ENCODE results near the gene SLC27A1. TPM values are rescaled to one million over a fixed set of nuclear protein-coding genes. Genes with fewer than 3 reads are reported as not detected.

The SLC27A1 gene
- total and polyA plus RNA-seq, 4 donors, result 2.4 to 7.4 (median 4.0) TPM

- no peak overlapping the region for H3K4me3 ChIP-seq (ENCODE audit: low read depth in 1 of 3, low read length in 3 of 3)
- no peak overlapping the region for H3K9ac ChIP-seq (ENCODE audit: low read depth in 1 of 2, low read length in 2 of 2)
- H3K9me3 ChIP-seq (ENCODE audit: control insufficient read depth in 4 of 4, low read length in 3 of 4), result no peaks in the 10 kb centered on the region
- peaks cover 0 to 2% (median 0%) of the 10 kb centered on the region in 4 donors for H3K36me3 ChIP-seq (ENCODE audit: control insufficient read depth in 4 of 4, insufficient read depth in 3 of 4, low read depth in 1 of 4, low read length in 3 of 4)
- TF ChIP-seq RAD21 (IDR thresholded peaks at IDR 0.05) (no peak), HNF4A (conservative IDR thresholded peaks at IDR 0.05) (no peak), HNF4G (IDR thresholded peaks at IDR 0.05) (no peak), FOXA2 (IDR thresholded peaks at IDR 0.05) (no peak), FOXA1 (IDR thresholded peaks at IDR 0.05) (no peak), NR2F2 (IDR thresholded peaks at IDR 0.05) (no peak), SP1 (IDR thresholded peaks at IDR 0.05) (no peak), ATF3 (IDR thresholded peaks at IDR 0.05) (no peak), TAF1 (conservative IDR thresholded peaks at IDR 0.05) (no peak), GABPA (IDR thresholded peaks at IDR 0.05 in 1 of 2, conservative IDR thresholded peaks at IDR 0.05 in 1 of 2) (no peak), JUND (IDR thresholded peaks at IDR 0.05) (no peak), RXRA (IDR thresholded peaks at IDR 0.05) (no peak)
- TF ChIP-seq, protein P1, sequence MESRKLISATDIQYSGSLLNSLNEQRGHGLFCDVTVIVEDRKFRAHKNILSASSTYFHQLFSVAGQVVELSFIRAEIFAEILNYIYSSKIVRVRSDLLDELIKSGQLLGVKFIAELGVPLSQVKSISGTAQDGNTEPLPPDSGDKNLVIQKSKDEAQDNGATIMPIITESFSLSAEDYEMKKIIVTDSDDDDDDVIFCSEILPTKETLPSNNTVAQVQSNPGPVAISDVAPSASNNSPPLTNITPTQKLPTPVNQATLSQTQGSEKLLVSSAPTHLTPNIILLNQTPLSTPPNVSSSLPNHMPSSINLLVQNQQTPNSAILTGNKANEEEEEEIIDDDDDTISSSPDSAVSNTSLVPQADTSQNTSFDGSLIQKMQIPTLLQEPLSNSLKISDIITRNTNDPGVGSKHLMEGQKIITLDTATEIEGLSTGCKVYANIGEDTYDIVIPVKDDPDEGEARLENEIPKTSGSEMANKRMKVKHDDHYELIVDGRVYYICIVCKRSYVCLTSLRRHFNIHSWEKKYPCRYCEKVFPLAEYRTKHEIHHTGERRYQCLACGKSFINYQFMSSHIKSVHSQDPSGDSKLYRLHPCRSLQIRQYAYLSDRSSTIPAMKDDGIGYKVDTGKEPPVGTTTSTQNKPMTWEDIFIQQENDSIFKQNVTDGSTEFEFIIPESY (IDR thresholded peaks at IDR 0.05), result no peak
- TF ChIP-seq, protein P2, sequence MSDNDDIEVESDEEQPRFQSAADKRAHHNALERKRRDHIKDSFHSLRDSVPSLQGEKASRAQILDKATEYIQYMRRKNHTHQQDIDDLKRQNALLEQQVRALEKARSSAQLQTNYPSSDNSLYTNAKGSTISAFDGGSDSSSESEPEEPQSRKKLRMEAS (IDR thresholded peaks at IDR 0.05), result no peak
- peaks cover 0 to 6% (median 2%) of the 10 kb centered on the region in 4 donors for H3K4me1 ChIP-seq (ENCODE audit: control insufficient read depth in 4 of 4, insufficient read depth in 4 of 4, low read length in 3 of 4)
- no peaks in the 10 kb centered on the region for H3K27me3 ChIP-seq (ENCODE audit: control insufficient read depth in 4 of 4, insufficient read depth in 4 of 4, low read length in 3 of 4)
- no peak for DNase-seq (ENCODE audit: low spot score)
- H3K27ac ChIP-seq (ENCODE audit: low read depth in 1 of 2, low read length in 2 of 2), result no peak overlapping the region
- 54% methylated on average over 27 of the region's 27 CpGs for WGBS
Measured at GRCh38 chr19:17424743-17425365, 45.5 kb upstream of the SLC27A1 start.

GRCh38 chr19:17429641-17430113 lies 40.6 kb upstream of the SLC27A1 start:
- 77% methylated on average over 17 of the region's 17 CpGs for WGBS
- Histone ChIP-seq H3K9me3 (ENCODE audit: control insufficient read depth in 4 of 4, low read length in 3 of 4) (no peaks in the 10 kb centered on the region), H3K4me1 (ENCODE audit: control insufficient read depth in 4 of 4, insufficient read depth in 4 of 4, low read length in 3 of 4) (no peaks in the 10 kb centered on the region), H3K27me3 (ENCODE audit: control insufficient read depth in 4 of 4, insufficient read depth in 4 of 4, low read length in 3 of 4) (no peaks in the 10 kb centered on the region), H3K9ac (ENCODE audit: low read depth in 1 of 2, low read length in 2 of 2) (no peak overlapping the region), H3K36me3 (ENCODE audit: control insufficient read depth in 4 of 4, insufficient read depth in 3 of 4, low read depth in 1 of 4, low read length in 3 of 4) (no peaks in the 10 kb centered on the region), H3K4me3 (ENCODE audit: low read depth in 1 of 3, low read length in 3 of 3) (no peak overlapping the region), H3K27ac (ENCODE audit: low read depth in 1 of 2, low read length in 2 of 2) (no peak overlapping the region)
- TF ChIP-seq, protein P1 (IDR thresholded peaks at IDR 0.05), result no peak
- no peak for TF ChIP-seq ATF3 (IDR thresholded peaks at IDR 0.05)
- TF ChIP-seq YY1 (IDR thresholded peaks at IDR 0.05), result no peak
- TF ChIP-seq, protein P2 (IDR thresholded peaks at IDR 0.05), result no peak
- no peak for TF ChIP-seq RXRA (IDR thresholded peaks at IDR 0.05)
- TF ChIP-seq SP1 (IDR thresholded peaks at IDR 0.05), result no peak
- TF ChIP-seq, protein P3, sequence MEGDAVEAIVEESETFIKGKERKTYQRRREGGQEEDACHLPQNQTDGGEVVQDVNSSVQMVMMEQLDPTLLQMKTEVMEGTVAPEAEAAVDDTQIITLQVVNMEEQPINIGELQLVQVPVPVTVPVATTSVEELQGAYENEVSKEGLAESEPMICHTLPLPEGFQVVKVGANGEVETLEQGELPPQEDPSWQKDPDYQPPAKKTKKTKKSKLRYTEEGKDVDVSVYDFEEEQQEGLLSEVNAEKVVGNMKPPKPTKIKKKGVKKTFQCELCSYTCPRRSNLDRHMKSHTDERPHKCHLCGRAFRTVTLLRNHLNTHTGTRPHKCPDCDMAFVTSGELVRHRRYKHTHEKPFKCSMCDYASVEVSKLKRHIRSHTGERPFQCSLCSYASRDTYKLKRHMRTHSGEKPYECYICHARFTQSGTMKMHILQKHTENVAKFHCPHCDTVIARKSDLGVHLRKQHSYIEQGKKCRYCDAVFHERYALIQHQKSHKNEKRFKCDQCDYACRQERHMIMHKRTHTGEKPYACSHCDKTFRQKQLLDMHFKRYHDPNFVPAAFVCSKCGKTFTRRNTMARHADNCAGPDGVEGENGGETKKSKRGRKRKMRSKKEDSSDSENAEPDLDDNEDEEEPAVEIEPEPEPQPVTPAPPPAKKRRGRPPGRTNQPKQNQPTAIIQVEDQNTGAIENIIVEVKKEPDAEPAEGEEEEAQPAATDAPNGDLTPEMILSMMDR (IDR thresholded peaks at IDR 0.05; ENCODE audit: low read depth, low read length, missing input control), result no peak
- TF ChIP-seq JUND (IDR thresholded peaks at IDR 0.05), result no peak
- no peak for TF ChIP-seq FOXA2 (IDR thresholded peaks at IDR 0.05)
- TF ChIP-seq, protein P4, sequence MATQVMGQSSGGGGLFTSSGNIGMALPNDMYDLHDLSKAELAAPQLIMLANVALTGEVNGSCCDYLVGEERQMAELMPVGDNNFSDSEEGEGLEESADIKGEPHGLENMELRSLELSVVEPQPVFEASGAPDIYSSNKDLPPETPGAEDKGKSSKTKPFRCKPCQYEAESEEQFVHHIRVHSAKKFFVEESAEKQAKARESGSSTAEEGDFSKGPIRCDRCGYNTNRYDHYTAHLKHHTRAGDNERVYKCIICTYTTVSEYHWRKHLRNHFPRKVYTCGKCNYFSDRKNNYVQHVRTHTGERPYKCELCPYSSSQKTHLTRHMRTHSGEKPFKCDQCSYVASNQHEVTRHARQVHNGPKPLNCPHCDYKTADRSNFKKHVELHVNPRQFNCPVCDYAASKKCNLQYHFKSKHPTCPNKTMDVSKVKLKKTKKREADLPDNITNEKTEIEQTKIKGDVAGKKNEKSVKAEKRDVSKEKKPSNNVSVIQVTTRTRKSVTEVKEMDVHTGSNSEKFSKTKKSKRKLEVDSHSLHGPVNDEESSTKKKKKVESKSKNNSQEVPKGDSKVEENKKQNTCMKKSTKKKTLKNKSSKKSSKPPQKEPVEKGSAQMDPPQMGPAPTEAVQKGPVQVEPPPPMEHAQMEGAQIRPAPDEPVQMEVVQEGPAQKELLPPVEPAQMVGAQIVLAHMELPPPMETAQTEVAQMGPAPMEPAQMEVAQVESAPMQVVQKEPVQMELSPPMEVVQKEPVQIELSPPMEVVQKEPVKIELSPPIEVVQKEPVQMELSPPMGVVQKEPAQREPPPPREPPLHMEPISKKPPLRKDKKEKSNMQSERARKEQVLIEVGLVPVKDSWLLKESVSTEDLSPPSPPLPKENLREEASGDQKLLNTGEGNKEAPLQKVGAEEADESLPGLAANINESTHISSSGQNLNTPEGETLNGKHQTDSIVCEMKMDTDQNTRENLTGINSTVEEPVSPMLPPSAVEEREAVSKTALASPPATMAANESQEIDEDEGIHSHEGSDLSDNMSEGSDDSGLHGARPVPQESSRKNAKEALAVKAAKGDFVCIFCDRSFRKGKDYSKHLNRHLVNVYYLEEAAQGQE (IDR thresholded peaks at IDR 0.05), result no peak
- no peak for TF ChIP-seq HNF4A (conservative IDR thresholded peaks at IDR 0.05)
- TF ChIP-seq TAF1 (conservative IDR thresholded peaks at IDR 0.05), result no peak
- no peak for TF ChIP-seq RAD21 (IDR thresholded peaks at IDR 0.05)
- no peak for TF ChIP-seq GABPA (IDR thresholded peaks at IDR 0.05 in 1 of 2, conservative IDR thresholded peaks at IDR 0.05 in 1 of 2)
- TF ChIP-seq NR2F2 (IDR thresholded peaks at IDR 0.05), result no peak
- TF ChIP-seq EGR1 (IDR thresholded peaks at IDR 0.05; ENCODE audit: low read depth in 2 of 2), result no peak
- no peak for TF ChIP-seq HNF4G (IDR thresholded peaks at IDR 0.05)
- no peak for DNase-seq (ENCODE audit: low spot score)

Measured in liver (tissue), 9 donors.